22Rv1 (cell line): ENCODE data around the gene KRR1.
"Not testable (repeated sequence)": the region's sequence is repeated elsewhere in the genome, so short reads cannot be mapped to it uniquely, and the experiment has no call there.

Experiments
- CTCF ChIP-seq: fragments of 450-650 bp; IDR thresholded peaks from 2 replicates; pipeline ENCODE4 v1.5.1; 2017; ENCODE audit warnings: mild to moderate bottlenecking
- ZFX ChIP-seq: fragments of 450-650 bp; IDR thresholded peaks from 2 replicates; pipeline ENCODE4 v1.6.1; 2017; ENCODE audit warnings: antibody characterized with exemption, borderline replicate concordance

- TF ChIP-seq CTCF, ZFX: not testable (repeated sequence)
Observed at GRCh38 chr12:75521224-75521623, 9.8 kb upstream of the KRR1 start.
